Trophoblast cell (in vitro differentiated cells and primary cell): ENCODE results near the gene VAV3.

Source experiments
- DNase-seq, 2 donors: peaks; one replicate each; pipeline ENCODE4 v3.0.0-alpha.2; 2016
- H2AFZ ChIP-seq: 2 replicates; pipeline ENCODE4 v1.6.1; 2013; ENCODE audit warnings: low read length, moderate library complexity, mild to moderate bottlenecking; ENCODE audit not compliant: insufficient read depth, poor library complexity
- H2AK5ac ChIP-seq: 2 replicates; pipeline ENCODE4 v1.6.1; 2013; ENCODE audit warnings: mild to moderate bottlenecking, low read length
- H2BK120ac ChIP-seq: 2 replicates; pipeline ENCODE4 v1.6.1; 2013; ENCODE audit warnings: low read length, mild to moderate bottlenecking, moderate library complexity; ENCODE audit not compliant: insufficient read depth, poor library complexity
- H2BK12ac ChIP-seq: 2 replicates; pipeline ENCODE4 v1.6.1; 2013; ENCODE audit warnings: mild to moderate bottlenecking, low read length, moderate library complexity
- H2BK5ac ChIP-seq: 2 replicates; pipeline ENCODE4 v1.6.1; 2013; ENCODE audit warnings: low read length, low read depth, moderate library complexity, mild to moderate bottlenecking; ENCODE audit not compliant: poor library complexity
- H3K14ac ChIP-seq: 2 replicates; pipeline ENCODE4 v1.6.1; 2013; ENCODE audit warnings: mild to moderate bottlenecking, low read length
- H3K18ac ChIP-seq: 2 replicates; pipeline ENCODE4 v1.6.1; 2013; ENCODE audit warnings: mild to moderate bottlenecking, low read length
- H3K23ac ChIP-seq: 2 replicates; pipeline ENCODE4 v1.6.1; 2013; ENCODE audit warnings: low read length
- H3K27ac ChIP-seq: 2 replicates; pipeline ENCODE4 v1.5.1; 2013; ENCODE audit warnings: low read depth, mild to moderate bottlenecking, inconsistent platforms, low read length, moderate library complexity
- H3K27me3 ChIP-seq: 2 replicates; pipeline ENCODE4 v1.6.1; 2013; ENCODE audit warnings: inconsistent platforms, mild to moderate bottlenecking, low read length, moderate library complexity; ENCODE audit not compliant: insufficient read depth
- H3K36me3 ChIP-seq, 2 experiments: 1 replicate in 1 of 2; 2 replicates in 1 of 2; pipeline ENCODE4 v1.6.1; 2013; ENCODE audit warnings: low read length in 2 of 2, mild to moderate bottlenecking in 2 of 2, moderate library complexity in 1 of 2; ENCODE audit not compliant: insufficient read depth in 2 of 2, control insufficient read depth in 1 of 2
- H3K4ac ChIP-seq: 2 replicates; pipeline ENCODE4 v1.6.1; 2013; ENCODE audit warnings: low read depth, mild to moderate bottlenecking, low read length, moderate library complexity
- H3K4me1 ChIP-seq, 2 experiments: 1 replicate in 1 of 2; 2 replicates in 1 of 2; pipeline ENCODE4 v1.6.1; 2013; ENCODE audit warnings: low read length in 2 of 2, mild to moderate bottlenecking in 2 of 2, moderate library complexity in 1 of 2; ENCODE audit not compliant: insufficient read depth in 2 of 2, control insufficient read depth in 1 of 2
- H3K4me2 ChIP-seq: 2 replicates; pipeline ENCODE4 v1.6.1; 2013; ENCODE audit warnings: inconsistent platforms, mild to moderate bottlenecking, low read length, moderate library complexity
- H3K4me3 ChIP-seq: 2 replicates; pipeline ENCODE4 v1.5.1; 2013; ENCODE audit warnings: mild to moderate bottlenecking, low read depth, low read length, inconsistent platforms
- H3K79me1 ChIP-seq: one replicate; pipeline ENCODE4 v1.6.1; 2013; ENCODE audit warnings: low read length
- H3K79me2 ChIP-seq: 2 replicates; pipeline ENCODE4 v1.6.1; 2013; ENCODE audit warnings: low read length, mild to moderate bottlenecking; ENCODE audit not compliant: control insufficient read depth, insufficient read depth, poor library complexity
- H3K9ac ChIP-seq: 2 replicates; pipeline ENCODE4 v1.6.1; 2013; ENCODE audit warnings: mild to moderate bottlenecking, low read length
- H3K9me3 ChIP-seq: 2 replicates; pipeline ENCODE4 v1.6.1; 2013; ENCODE audit warnings: low read depth, mild to moderate bottlenecking, control low read depth, inconsistent platforms, low read length; ENCODE audit not compliant: insufficient read depth
- H4K12ac ChIP-seq: 2 replicates; pipeline ENCODE4 v1.6.1; 2013; ENCODE audit warnings: low read depth, mild to moderate bottlenecking, low read length, moderate library complexity
- H4K8ac ChIP-seq: 2 replicates; pipeline ENCODE4 v1.6.1; 2013; ENCODE audit warnings: low read depth, mild to moderate bottlenecking, low read length, moderate library complexity
- H4K91ac ChIP-seq: one replicate; pipeline ENCODE4 v1.6.1; 2013; ENCODE audit warnings: low read depth, mild to moderate bottlenecking, low read length, moderate library complexity
- WGBS: extraction: QIAGEN DNeasy Blood & Tissue Kit; methylation state at CpG from one replicate; pipeline ENCODE4 v1.1.7; 2013; ENCODE audit warnings: missing lambda C conversion rate; ENCODE audit not compliant: insufficient read length, insufficient coverage; ENCODE audit errors: extremely low coverage; 5-methylcytosine and 5-hydroxymethylcytosine counted together

Gene VAV3

GRCh38 chr1:107954126-107954525 lies 10.9 kb downstream of the VAV3 start:
- no peak overlapping the region for H2AK5ac ChIP-seq
- H3K27ac ChIP-seq: no peak overlapping the region

GRCh38 chr1:107953556-107953955 lies 11.4 kb downstream of the VAV3 start:
- no peaks in the 10 kb centered on the region for H3K4me1 ChIP-seq
- no peak overlapping the region for H4K12ac ChIP-seq
- no peak overlapping the region for H3K27ac ChIP-seq
- no peak overlapping the region for H2AFZ ChIP-seq
- no peak overlapping the region for H3K9ac ChIP-seq
- no peak overlapping the region for H4K91ac ChIP-seq
- H3K79me1 ChIP-seq: no peaks in the 10 kb centered on the region
- no peak overlapping the region for H3K4ac ChIP-seq
- H2BK120ac ChIP-seq: no peak overlapping the region
- no peak overlapping the region for H4K8ac ChIP-seq
- H3K14ac ChIP-seq: no peak overlapping the region
- no peaks in the 10 kb centered on the region for H3K9me3 ChIP-seq
- no peaks in the 10 kb centered on the region for H3K27me3 ChIP-seq
- no peak overlapping the region for H3K4me2 ChIP-seq
- H2BK5ac ChIP-seq: no peak overlapping the region
- DNase-seq: no peak
- H3K36me3 ChIP-seq: no peaks in the 10 kb centered on the region
- no peak overlapping the region for H3K23ac ChIP-seq
- no peak overlapping the region for H2BK12ac ChIP-seq
- no peak overlapping the region for H3K4me3 ChIP-seq
- no peaks in the 10 kb centered on the region for H3K79me2 ChIP-seq
- H3K18ac ChIP-seq: no peak overlapping the region
- no peak overlapping the region for H2AK5ac ChIP-seq
- no CpG with 5 or more reads among the region's 3 CpGs for WGBS

More at GRCh38 chr1:107954126-107954525, 10.9 kb downstream of the VAV3 start:
- H2AFZ ChIP-seq: no peak overlapping the region
- no peak overlapping the region for H3K4me2 ChIP-seq
- no peak overlapping the region for H3K4ac ChIP-seq
- H4K91ac ChIP-seq: no peak overlapping the region
- H4K8ac ChIP-seq: no peak overlapping the region
- H3K79me1 ChIP-seq: no peaks in the 10 kb centered on the region
- H3K14ac ChIP-seq: no peak overlapping the region
- H3K79me2 ChIP-seq: no peaks in the 10 kb centered on the region
- H3K4me3 ChIP-seq: no peak overlapping the region
- H3K23ac ChIP-seq: no peak overlapping the region
- no peak overlapping the region for H3K18ac ChIP-seq
- H2BK12ac ChIP-seq: no peak overlapping the region
- no peak for DNase-seq
- H2BK120ac ChIP-seq: no peak overlapping the region
- no peak overlapping the region for H3K9ac ChIP-seq
- no peaks in the 10 kb centered on the region for H3K36me3 ChIP-seq
- H3K4me1 ChIP-seq: no peaks in the 10 kb centered on the region
- H2BK5ac ChIP-seq: no peak overlapping the region
- no peak overlapping the region for H4K12ac ChIP-seq
- no peaks in the 10 kb centered on the region for H3K27me3 ChIP-seq
- no peaks in the 10 kb centered on the region for H3K9me3 ChIP-seq

GRCh38 chr1:107952989-107953388 lies 12.0 kb downstream of the VAV3 start:
- Histone ChIP-seq H2AK5ac (no peak overlapping the region), H2AFZ (no peak overlapping the region), H3K36me3 (no peaks in the 10 kb centered on the region), H3K79me2 (no peaks in the 10 kb centered on the region), H3K4ac (no peak overlapping the region), H2BK120ac (no peak overlapping the region), H3K79me1 (no peaks in the 10 kb centered on the region), H4K91ac (no peak overlapping the region), H3K4me2 (no peak overlapping the region), H4K12ac (no peak overlapping the region), H2BK5ac (no peak overlapping the region), H3K14ac (no peak overlapping the region), H3K4me3 (no peak overlapping the region), H3K9me3 (no peaks in the 10 kb centered on the region), H2BK12ac (no peak overlapping the region), H3K18ac (no peak overlapping the region), H3K27ac (no peak overlapping the region), H3K4me1 (no peaks in the 10 kb centered on the region), H3K23ac (no peak overlapping the region), H3K27me3 (no peaks in the 10 kb centered on the region), H3K9ac (no peak overlapping the region), H4K8ac (no peak overlapping the region)
- DNase-seq: no peak
- no CpG with 5 or more reads among the region's 2 CpGs for WGBS

GRCh38 chr1:107950464-107950863 lies 14.5 kb downstream of the VAV3 start:
- Histone ChIP-seq H3K4ac (no peak overlapping the region), H2AFZ (no peak overlapping the region), H3K9ac (no peak overlapping the region), H3K18ac (no peak overlapping the region), H2BK5ac (no peak overlapping the region), H4K91ac (no peak overlapping the region), H3K4me1 (no peaks in the 10 kb centered on the region), H3K27me3 (no peaks in the 10 kb centered on the region), H2BK120ac (no peak overlapping the region), H3K36me3 (no peaks in the 10 kb centered on the region), H3K27ac (no peak overlapping the region), H4K8ac (no peak overlapping the region), H3K79me2 (no peaks in the 10 kb centered on the region), H3K14ac (no peak overlapping the region), H3K79me1 (no peaks in the 10 kb centered on the region), H4K12ac (no peak overlapping the region), H3K4me2 (no peak overlapping the region), H3K23ac (no peak overlapping the region), H2AK5ac (no peak overlapping the region), H3K9me3 (no peaks in the 10 kb centered on the region), H2BK12ac (no peak overlapping the region), H3K4me3 (no peak overlapping the region)
- WGBS: no CpG with 5 or more reads among the region's 3 CpGs
- DNase-seq: no peak
